HEK293 (cell line): ENCODE data around the gene REX1BD.

Experiments
- CTCF ChIA-PET: fragments of 350-600 bp; formaldehyde crosslinking; extraction: SDS; loops from one replicate; lab custom pipeline; 2021; ENCODE audit warnings: antibody characterized with exemption; lab: Yijun Ruan, JAX
- POLR2A ChIA-PET: fragments of 300-600 bp; formaldehyde crosslinking; extraction: SDS; loops from one replicate; lab custom pipeline; 2020; ENCODE audit warnings: antibody characterized with exemption, inconsistent platforms; lab: Yijun Ruan, JAX
- H3K27ac ChIP-seq: fragments of 200-500 bp; sonication (Bioruptor generic); 2 replicates; pipeline ENCODE4 v1.5.1; 2014; ENCODE audit warnings: low read depth, low read length, control low read depth, inconsistent platforms; ENCODE audit errors: extremely low read depth
- H3K36me3 ChIP-seq, 2 experiments: fragments of 200-500 bp in 1 of 2; sonication (Bioruptor generic) in 1 of 2; 1 replicate in 1 of 2; 2 replicates in 1 of 2; pipeline ENCODE4 v1.5.1; 2014 to 2017; ENCODE audit warnings: inconsistent platforms in 2 of 2, low read length in 2 of 2; ENCODE audit not compliant: control insufficient read depth in 2 of 2, insufficient read depth in 1 of 2
- H3K4me1 ChIP-seq: fragments of 200-500 bp; sonication (Bioruptor generic); 2 replicates; pipeline ENCODE4 v1.5.1; 2014; ENCODE audit warnings: mild to moderate bottlenecking, low read length, inconsistent platforms; ENCODE audit not compliant: control insufficient read depth, insufficient read depth
- H3K4me3 ChIP-seq: 2 replicates; pipeline ENCODE4 v1.5.1; 2011; ENCODE audit warnings: low read depth, mild to moderate bottlenecking, control low read depth, low read length, moderate library complexity
- H3K9me3 ChIP-seq: fragments of 200-500 bp; sonication (Bioruptor generic); 2 replicates; pipeline ENCODE4 v1.5.1; 2014; ENCODE audit warnings: low read depth, low read length, inconsistent platforms; ENCODE audit not compliant: control insufficient read depth, insufficient read depth
- EGR2 ChIP-seq: fragments of 450-650 bp; formaldehyde crosslinking; IDR thresholded peaks from 2 replicates; pipeline ENCODE4 v1.5.1; 2016; ENCODE audit warnings: low read depth, missing biosample characterization, missing genetic modification characterization
- FEZF1 ChIP-seq: fragments of 450-650 bp; formaldehyde crosslinking; IDR thresholded peaks from 2 replicates; pipeline ENCODE4 v1.5.1; 2016; ENCODE audit warnings: missing biosample characterization, missing genetic modification characterization
- GFI1B ChIP-seq: fragments of 450-650 bp; formaldehyde crosslinking; IDR thresholded peaks from 2 replicates; pipeline ENCODE4 v1.5.1; 2016; ENCODE audit warnings: missing biosample characterization, missing genetic modification characterization
- GLI4 ChIP-seq: fragments of 450-650 bp; formaldehyde crosslinking; IDR thresholded peaks from 2 replicates; pipeline ENCODE4 v1.5.1; 2016; ENCODE audit warnings: missing biosample characterization, missing genetic modification characterization
- GLIS2 ChIP-seq: fragments of 450-650 bp; formaldehyde crosslinking; IDR thresholded peaks from 2 replicates; pipeline ENCODE4 v1.5.1; 2016; ENCODE audit warnings: missing biosample characterization, missing genetic modification characterization
- KLF16 ChIP-seq: fragments of 450-650 bp; formaldehyde crosslinking; IDR thresholded peaks from 2 replicates; pipeline ENCODE4 v1.5.1; 2017; ENCODE audit warnings: missing biosample characterization, missing genetic modification characterization
- KLF9 ChIP-seq: fragments of 450-650 bp; formaldehyde crosslinking; IDR thresholded peaks from 2 replicates; pipeline ENCODE4 v1.5.1; 2016; ENCODE audit warnings: missing biosample characterization, missing genetic modification characterization, low read depth
- ZBTB10 ChIP-seq: fragments of 450-650 bp; formaldehyde crosslinking; IDR thresholded peaks from 2 replicates; pipeline ENCODE4 v1.5.1; 2016; ENCODE audit warnings: missing biosample characterization, missing genetic modification characterization
- ZBTB26 ChIP-seq: fragments of 450-650 bp; formaldehyde crosslinking; optimal IDR thresholded peaks from 2 replicates; pipeline ENCODE3; 2016; ENCODE audit warnings: missing biosample characterization, mild to moderate bottlenecking, missing genetic modification characterization
- ZNF10 ChIP-seq: fragments of 450-650 bp; formaldehyde crosslinking; IDR thresholded peaks from 2 replicates; pipeline ENCODE4 v1.5.1; 2017; ENCODE audit warnings: missing biosample characterization, missing genetic modification characterization
- ZNF302 ChIP-seq: fragments of 450-650 bp; formaldehyde crosslinking; IDR thresholded peaks from 2 replicates; pipeline ENCODE4 v1.5.1; 2016; ENCODE audit warnings: missing biosample characterization, missing genetic modification characterization, low read depth
- ZNF354C ChIP-seq: fragments of 450-650 bp; formaldehyde crosslinking; IDR thresholded peaks from 2 replicates; pipeline ENCODE4 v1.5.1; 2016; ENCODE audit warnings: missing biosample characterization, missing genetic modification characterization, low read depth, borderline replicate concordance
- ZNF37A ChIP-seq: fragments of 450-650 bp; IDR thresholded peaks from 2 replicates; pipeline ENCODE4 v1.5.1; 2018; ENCODE audit warnings: missing biosample characterization, missing genetic modification characterization
- ZNF514 ChIP-seq: fragments of 450-650 bp; formaldehyde crosslinking; IDR thresholded peaks from 2 replicates; pipeline ENCODE4 v1.5.1; 2016; ENCODE audit warnings: missing biosample characterization, missing genetic modification characterization
- ZNF521 ChIP-seq: fragments of 450-650 bp; formaldehyde crosslinking; IDR thresholded peaks from 2 replicates; pipeline ENCODE4 v1.5.1; 2017; ENCODE audit warnings: missing biosample characterization, mild to moderate bottlenecking, missing genetic modification characterization
- TF ChIP-seq, protein P1 (sequence below): fragments of 450-650 bp; formaldehyde crosslinking; IDR thresholded peaks from 2 replicates; pipeline ENCODE4 v1.5.1; 2016; ENCODE audit warnings: missing biosample characterization, missing genetic modification characterization
- TF ChIP-seq, protein P2 (sequence below): fragments of 450-650 bp; formaldehyde crosslinking; conservative IDR thresholded peaks from 2 replicates; pipeline ENCODE4 v1.5.1; 2016; ENCODE audit warnings: low read depth, missing biosample characterization, missing genetic modification characterization
- TF ChIP-seq, protein P3 (sequence below): fragments of 450-650 bp; formaldehyde crosslinking; IDR thresholded peaks from 2 replicates; pipeline ENCODE4 v1.5.1; 2016; ENCODE audit warnings: missing biosample characterization, missing genetic modification characterization

Gene REX1BD

DNA sequence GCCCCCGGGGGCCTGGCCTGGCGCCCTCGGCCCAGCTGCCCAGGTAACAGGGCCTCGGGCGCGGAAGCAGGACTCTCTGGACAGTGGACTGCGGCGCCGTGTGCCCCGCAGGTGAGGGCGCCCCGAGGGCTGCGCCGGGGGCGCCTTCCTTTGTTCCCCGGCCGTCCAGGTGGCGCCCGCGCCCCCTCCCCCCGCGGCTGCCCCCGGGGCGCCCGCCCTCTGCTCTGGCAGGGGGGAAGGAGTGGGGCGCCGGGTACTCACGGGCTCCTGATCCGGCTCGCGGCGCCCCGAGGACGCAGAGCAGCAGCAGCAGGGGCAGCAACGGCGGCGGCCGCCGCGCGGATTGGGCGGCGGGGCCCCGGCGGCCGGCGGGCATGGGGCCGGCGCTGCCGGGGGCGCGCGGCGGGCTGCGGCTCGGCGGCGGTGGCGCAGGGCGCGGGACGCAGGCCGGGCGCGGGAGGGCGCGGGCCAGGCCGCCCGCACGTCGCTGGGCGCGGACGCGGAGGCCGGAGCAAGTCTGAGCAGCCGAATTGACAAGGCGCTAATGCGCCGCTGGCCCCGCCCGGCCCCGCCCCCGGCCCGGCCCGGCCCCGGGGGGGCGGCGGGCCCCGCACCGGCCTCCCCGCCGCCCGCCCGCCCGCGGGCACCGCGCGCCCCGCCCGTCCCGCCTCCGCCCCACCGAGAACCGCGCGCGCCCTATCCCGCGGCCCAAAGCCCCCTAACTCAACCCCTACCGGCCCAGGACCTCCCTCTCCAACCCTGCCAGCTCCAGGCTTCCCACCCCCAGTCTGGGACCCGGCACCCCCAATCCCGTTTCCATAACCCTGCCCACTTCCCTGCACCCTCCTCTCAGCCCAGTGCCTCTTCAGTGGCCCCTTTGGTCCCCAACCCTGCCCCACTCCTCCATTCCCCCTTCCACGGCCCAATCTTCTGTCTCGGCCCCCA is 18.0 kb downstream of the REX1BD start, which contains the start of gene CRLF1 (continued):
- TF ChIP-seq ZBTB26 = peak; percentile 42
- peak; percentile 56; the same call in 1 of the 2 replicates for TF ChIP-seq ZBTB10
- TF ChIP-seq KLF9 (tag by site-specific recombination) = 0 out of 2 replicates have a peak, but pooled peaks have one; percentile 35
- TF ChIP-seq ZNF354C (tag by site-specific recombination) = no peak
- TF ChIP-seq, all 188 proteins: peak for 17

GRCh38 chr19:18607226-18608101 is 18.9 kb downstream of the REX1BD start:
- no peak overlapping the region for H3K27ac ChIP-seq
- H3K4me3 ChIP-seq = peak overlapping the region; percentile 41
- H3K9me3 ChIP-seq = no peaks in the 10 kb centered on the region
- CTCF ChIA-PET = interaction anchor here (0.6 to 2.0 kb wide), 3 partner anchors 45 to 240 kb away, joined by 3 to 4 read pairs (median 3); no protein-coding TSS in a partner anchor
- no peaks in the 10 kb centered on the region for H3K36me3 ChIP-seq
- H3K4me1 ChIP-seq = peaks cover 4% of the 10 kb centered on the region
- POLR2A ChIA-PET = interaction anchor here (0.6 to 1.8 kb wide), 6 partner anchors 15 to 225 kb away, joined by 3 to 4 read pairs (median 4); no protein-coding TSS in a partner anchor
- TF ChIP-seq, protein P1, sequence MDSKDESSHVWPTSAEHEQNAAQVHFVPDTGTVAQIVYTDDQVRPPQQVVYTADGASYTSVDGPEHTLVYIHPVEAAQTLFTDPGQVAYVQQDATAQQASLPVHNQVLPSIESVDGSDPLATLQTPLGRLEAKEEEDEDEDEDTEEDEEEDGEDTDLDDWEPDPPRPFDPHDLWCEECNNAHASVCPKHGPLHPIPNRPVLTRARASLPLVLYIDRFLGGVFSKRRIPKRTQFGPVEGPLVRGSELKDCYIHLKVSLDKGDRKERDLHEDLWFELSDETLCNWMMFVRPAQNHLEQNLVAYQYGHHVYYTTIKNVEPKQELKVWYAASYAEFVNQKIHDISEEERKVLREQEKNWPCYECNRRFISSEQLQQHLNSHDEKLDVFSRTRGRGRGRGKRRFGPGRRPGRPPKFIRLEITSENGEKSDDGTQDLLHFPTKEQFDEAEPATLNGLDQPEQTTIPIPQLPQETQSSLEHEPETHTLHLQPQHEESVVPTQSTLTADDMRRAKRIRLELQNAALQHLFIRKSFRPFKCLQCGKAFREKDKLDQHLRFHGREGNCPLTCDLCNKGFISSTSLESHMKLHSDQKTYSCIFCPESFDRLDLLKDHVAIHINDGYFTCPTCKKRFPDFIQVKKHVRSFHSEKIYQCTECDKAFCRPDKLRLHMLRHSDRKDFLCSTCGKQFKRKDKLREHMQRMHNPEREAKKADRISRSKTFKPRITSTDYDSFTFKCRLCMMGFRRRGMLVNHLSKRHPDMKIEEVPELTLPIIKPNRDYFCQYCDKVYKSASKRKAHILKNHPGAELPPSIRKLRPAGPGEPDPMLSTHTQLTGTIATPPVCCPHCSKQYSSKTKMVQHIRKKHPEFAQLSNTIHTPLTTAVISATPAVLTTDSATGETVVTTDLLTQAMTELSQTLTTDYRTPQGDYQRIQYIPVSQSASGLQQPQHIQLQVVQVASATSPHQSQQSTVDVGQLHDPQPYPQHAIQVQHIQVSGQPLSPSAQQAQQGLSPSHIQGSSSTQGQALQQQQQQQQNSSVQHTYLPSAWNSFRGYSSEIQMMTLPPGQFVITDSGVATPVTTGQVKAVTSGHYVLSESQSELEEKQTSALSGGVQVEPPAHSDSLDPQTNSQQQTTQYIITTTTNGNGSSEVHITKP (tag by site-specific recombination) = peak; percentile 70
- no peak for TF ChIP-seq ZNF10 (tag by site-specific recombination)
- TF ChIP-seq ZNF37A (tag by site-specific recombination) = no peak
- TF ChIP-seq, protein P2, sequence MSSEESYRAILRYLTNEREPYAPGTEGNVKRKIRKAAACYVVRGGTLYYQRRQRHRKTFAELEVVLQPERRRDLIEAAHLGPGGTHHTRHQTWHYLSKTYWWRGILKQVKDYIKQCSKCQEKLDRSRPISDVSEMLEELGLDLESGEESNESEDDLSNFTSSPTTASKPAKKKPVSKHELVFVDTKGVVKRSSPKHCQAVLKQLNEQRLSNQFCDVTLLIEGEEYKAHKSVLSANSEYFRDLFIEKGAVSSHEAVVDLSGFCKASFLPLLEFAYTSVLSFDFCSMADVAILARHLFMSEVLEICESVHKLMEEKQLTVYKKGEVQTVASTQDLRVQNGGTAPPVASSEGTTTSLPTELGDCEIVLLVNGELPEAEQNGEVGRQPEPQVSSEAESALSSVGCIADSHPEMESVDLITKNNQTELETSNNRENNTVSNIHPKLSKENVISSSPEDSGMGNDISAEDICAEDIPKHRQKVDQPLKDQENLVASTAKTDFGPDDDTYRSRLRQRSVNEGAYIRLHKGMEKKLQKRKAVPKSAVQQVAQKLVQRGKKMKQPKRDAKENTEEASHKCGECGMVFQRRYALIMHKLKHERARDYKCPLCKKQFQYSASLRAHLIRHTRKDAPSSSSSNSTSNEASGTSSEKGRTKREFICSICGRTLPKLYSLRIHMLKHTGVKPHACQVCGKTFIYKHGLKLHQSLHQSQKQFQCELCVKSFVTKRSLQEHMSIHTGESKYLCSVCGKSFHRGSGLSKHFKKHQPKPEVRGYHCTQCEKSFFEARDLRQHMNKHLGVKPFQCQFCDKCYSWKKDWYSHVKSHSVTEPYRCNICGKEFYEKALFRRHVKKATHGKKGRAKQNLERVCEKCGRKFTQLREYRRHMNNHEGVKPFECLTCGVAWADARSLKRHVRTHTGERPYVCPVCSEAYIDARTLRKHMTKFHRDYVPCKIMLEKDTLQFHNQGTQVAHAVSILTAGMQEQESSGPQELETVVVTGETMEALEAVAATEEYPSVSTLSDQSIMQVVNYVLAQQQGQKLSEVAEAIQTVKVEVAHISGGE (tag by site-specific recombination) = 0 out of 2 replicates have a peak, but pooled peaks have one; percentile 5
- TF ChIP-seq EGR2 (tag by site-specific recombination) = peak; percentile 58
- TF ChIP-seq GFI1B (tag by site-specific recombination) = no peak
- no peak for TF ChIP-seq GLI4 (tag by site-specific recombination)
- no peak for TF ChIP-seq FEZF1 (tag by site-specific recombination)
- TF ChIP-seq ZNF302 (tag by site-specific recombination) = no peak
- TF ChIP-seq ZNF514 (tag by site-specific recombination) = no peak
- TF ChIP-seq, protein P3, sequence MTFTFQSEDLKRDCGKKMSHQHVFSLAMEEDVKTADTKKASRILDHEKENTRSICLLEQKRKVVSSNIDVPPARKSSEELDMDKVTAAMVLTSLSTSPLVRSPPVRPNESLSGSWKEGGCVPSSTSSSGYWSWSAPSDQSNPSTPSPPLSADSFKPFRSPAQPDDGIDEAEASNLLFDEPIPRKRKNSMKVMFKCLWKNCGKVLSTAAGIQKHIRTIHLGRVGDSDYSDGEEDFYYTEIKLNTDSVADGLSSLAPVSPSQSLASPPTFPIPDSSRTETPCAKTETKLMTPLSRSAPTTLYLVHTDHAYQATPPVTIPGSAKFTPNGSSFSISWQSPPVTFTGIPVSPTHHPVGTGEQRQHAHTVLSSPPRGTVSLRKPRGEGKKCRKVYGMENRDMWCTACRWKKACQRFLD (tag by site-specific recombination) = no peak
- peak; percentile 45; the same call in 1 of the 2 replicates for TF ChIP-seq GLIS2 (tag by site-specific recombination)
- no peak for TF ChIP-seq KLF16
- TF ChIP-seq ZNF521 (tag by site-specific recombination) = no peak
